Endothelial cell of umbilical vein (primary cell): ENCODE results near the gene LRRC61. TPM values are rescaled to one million over a fixed set of nuclear protein-coding genes. Genes with fewer than 3 reads are reported as not detected.

Experiments used
- BruUV-seq: library from RNA; stranded (reverse); fragments of 400-500 nt; replicated peaks from 2 replicates; lab custom pipeline; 2021; lab: Mats Ljungman, UMichigan
- CTCF ChIA-PET: fragments of 300-600, 350-600 bp; sonication (Branson Sonifier 250); formaldehyde crosslinking; loops from one replicate; lab custom pipeline; 2021; ENCODE audit warnings: antibody characterized with exemption, inconsistent platforms; lab: Charles Lee
- POLR2A ChIA-PET: fragments of 300-600, 350-600 bp; sonication (Branson Sonifier 250); formaldehyde crosslinking; loops from one replicate; lab custom pipeline; 2021; ENCODE audit warnings: antibody characterized with exemption, inconsistent platforms; lab: Charles Lee
- DNase-seq: peaks from one replicate; pipeline ENCODE4 v3.0.0-alpha.2; 2011; ENCODE audit warnings: low read depth, low spot score
- FAIRE-seq: peaks from 2 replicates; lab custom pipeline; 2011; peaks lifted over from hg19 to GRCh38; lab: Jason Lieb, UNC
- H2AFZ ChIP-seq: 2 replicates; pipeline ENCODE4 v1.6.0; 2012; ENCODE audit warnings: low read depth, low read length, control low read depth, inconsistent platforms
- H3K27ac ChIP-seq: 2 replicates; pipeline ENCODE4 v1.5.1; 2011; ENCODE audit warnings: low read depth, mild to moderate bottlenecking, control low read depth, low read length, moderate library complexity; ENCODE audit not compliant: insufficient read depth
- H3K27me3 ChIP-seq, 2 experiments: 2 replicates each; pipeline versions ENCODE4 v1.6.0 to v1.6.1; 2011; ENCODE audit warnings: low read length in 2 of 2, mixed read lengths in 1 of 2; ENCODE audit not compliant: control insufficient read depth in 2 of 2, insufficient read depth in 2 of 2
- H3K36me3 ChIP-seq, 2 experiments: 2 replicates in 1 of 2; 3 replicates in 1 of 2; pipeline ENCODE4 v1.5.1; 2011; ENCODE audit warnings: low read length in 2 of 2, mild to moderate bottlenecking in 1 of 2, moderate library complexity in 1 of 2; ENCODE audit not compliant: control insufficient read depth in 2 of 2, insufficient read depth in 2 of 2; ENCODE audit errors: extremely low read depth in 1 of 2
- H3K4me1 ChIP-seq: 3 replicates; pipeline ENCODE4 v1.5.1; 2011; ENCODE audit warnings: mild to moderate bottlenecking, low read length; ENCODE audit not compliant: control insufficient read depth, insufficient read depth; ENCODE audit errors: extremely low read depth
- H3K4me2 ChIP-seq: 2 replicates; pipeline ENCODE4 v1.6.1; 2011; ENCODE audit warnings: low read length, control low read depth, mixed read lengths; ENCODE audit not compliant: insufficient read depth
- H3K4me3 ChIP-seq, 3 experiments: fragments of 200-600 bp in 1 of 3; sonication (generic), shearing (Covaris generic) in 1 of 3; replicated peaks in 1 of 3; 2 replicates each; pipeline ENCODE4 v1.5.1; 2011 to 2016; ENCODE audit warnings: control low read depth in 3 of 3, low read length in 3 of 3, mild to moderate bottlenecking in 2 of 3, inconsistent platforms in 1 of 3, low read depth in 1 of 3, moderate library complexity in 1 of 3; ENCODE audit not compliant: insufficient read depth in 1 of 3
- H3K79me2 ChIP-seq: 2 replicates; pipeline ENCODE4 v1.6.0; 2012; ENCODE audit warnings: low read length, inconsistent platforms; ENCODE audit not compliant: control insufficient read depth, insufficient read depth
- H3K9ac ChIP-seq: replicated peaks from 2 replicates; pipeline ENCODE3; 2011; ENCODE audit warnings: low read length, control low read depth; ENCODE audit not compliant: insufficient read depth; ENCODE audit errors: extremely low read depth
- H3K9me1 ChIP-seq: replicated peaks from 3 replicates; pipeline ENCODE4 v1.6.0; 2011; ENCODE audit warnings: mild to moderate bottlenecking, low read length; ENCODE audit not compliant: control insufficient read depth, insufficient read depth; ENCODE audit errors: extremely low read depth
- H3K9me3 ChIP-seq: replicated peaks from 2 replicates; pipeline ENCODE4 v1.5.1; 2012; ENCODE audit warnings: low read length, inconsistent platforms; ENCODE audit not compliant: control insufficient read depth, insufficient read depth
- H4K20me1 ChIP-seq: replicated peaks from 2 replicates; pipeline ENCODE3; 2011; ENCODE audit warnings: mild to moderate bottlenecking, low read length; ENCODE audit not compliant: control insufficient read depth, insufficient read depth; ENCODE audit errors: extremely low read depth
- CTCF ChIP-seq, 2 donors: IDR thresholded peaks; 1 replicate in 1 of 2; 2 replicates in 1 of 2; pipeline ENCODE4 v1.5.1; 2011; ENCODE audit warnings: low read length in 2 of 2, mild to moderate bottlenecking in 2 of 2, moderate library complexity in 2 of 2, control low read depth in 1 of 2, inconsistent platforms in 1 of 2, low read depth in 1 of 2; ENCODE audit not compliant: insufficient read depth in 1 of 2; ENCODE audit errors: extremely low read depth in 1 of 2
- EZH2 ChIP-seq: IDR thresholded peaks from 2 replicates; pipeline ENCODE4 v1.6.1; 2012; ENCODE audit warnings: borderline replicate concordance, low read depth, mild to moderate bottlenecking, moderate library complexity, low read length, inconsistent platforms; ENCODE audit not compliant: severe bottlenecking
- FOS ChIP-seq: IDR thresholded peaks from 2 replicates; pipeline ENCODE4 v1.6.1; 2011; ENCODE audit warnings: mild to moderate bottlenecking, low read length, moderate library complexity, borderline replicate concordance; ENCODE audit not compliant: insufficient read depth
- GATA2 ChIP-seq: IDR thresholded peaks from 2 replicates; pipeline ENCODE4 v1.7.0; 2011; ENCODE audit warnings: low read depth, mild to moderate bottlenecking, moderate library complexity, mixed read lengths, low read length; ENCODE audit not compliant: insufficient read length, insufficient read depth
- JUN ChIP-seq: IDR thresholded peaks from 2 replicates; pipeline ENCODE4 v1.6.1; 2011; ENCODE audit warnings: borderline replicate concordance, low read depth; ENCODE audit not compliant: insufficient read length, insufficient read depth
- MAX ChIP-seq: IDR thresholded peaks from 2 replicates; pipeline ENCODE4 v1.6.1; 2011; ENCODE audit not compliant: insufficient read depth, insufficient read length
- MYC ChIP-seq: IDR thresholded peaks from one replicate; pipeline ENCODE4 v1.6.1; 2011; ENCODE audit warnings: mild to moderate bottlenecking, low read depth, low read length
- POLR2A ChIP-seq: IDR thresholded peaks from 2 replicates; pipeline ENCODE4 v1.6.1; 2012; ENCODE audit warnings: low read depth, mild to moderate bottlenecking, control low read depth, low read length
- POLR2AphosphoS5 ChIP-seq: IDR thresholded peaks from 2 replicates; pipeline ENCODE4 v1.6.1; 2012; ENCODE audit warnings: low read depth, mild to moderate bottlenecking, control low read depth, low read length, moderate library complexity; ENCODE audit not compliant: insufficient read depth
- dilution Hi-C: fragments of 300-500 bp; cut with MboI; formaldehyde crosslinking; loops from one replicate; pipeline ENCODE4 v1.15.0; 2019; ENCODE audit warnings: low sequenced_read_pairs; ENCODE audit not compliant: extremely low pct_ligation_motif_present
- intact Hi-C: fragments of 100-400 bp; cut with micrococcal nuclease; formaldehyde crosslinking; loops from one replicate; pipeline ENCODE4 v1.10.0; 2022
- polyA plus RNA-seq, 4 experiments: library from polyadenylated mRNA; depleted of rRNA in 3 of 4; stranded (reverse) in 3 of 4; unstranded in 1 of 4; fragments of >200 nt; gene quantifications; 2 replicates each; pipeline versions ENCODE4 v1.2.1 to v1.2.3, GENCODE V29; 2011 to 2012; ENCODE audit warnings: missing spikeins in 1 of 4
- total RNA-seq: library from RNA; stranded (reverse); gene quantifications from 2 replicates; pipeline ENCODE4 v1.2.3, GENCODE V29; 2021

The LRRC61 gene
- total and polyA plus RNA-seq, 2 donors (not counting 3 experiments of a cell fraction or from before 2014, with no cell fraction given) = 0.72 TPM; not detected in 1

GRCh38 chr7:150313367-150313809, 9.8 kb upstream of the LRRC61 start:
- peaks cover 2 to 5% of the 10 kb centered on the region in 2 experiments for H3K27me3 ChIP-seq
- ChIA-PET POLR2A (no interaction called here), CTCF (interaction anchor here (1.4 kb wide), 1 partner anchor 42 kb away, joined by 3 read pairs; no protein-coding TSS in a partner anchor)
- H3K27ac ChIP-seq = no peak overlapping the region
- H3K9me1 ChIP-seq = no peaks in the 10 kb centered on the region
- no peaks in the 10 kb centered on the region for H3K9me3 ChIP-seq
- peaks cover 4% of the 10 kb centered on the region for H3K4me1 ChIP-seq
- no peak overlapping the region for H3K4me2 ChIP-seq
- dilution Hi-C loops = no loop called here
- no peak for FAIRE-seq
- no peak overlapping the region for H3K9ac ChIP-seq
- H3K79me2 ChIP-seq = no peaks in the 10 kb centered on the region
- intact Hi-C loops = no loop called here
- no peak overlapping the region for H2AFZ ChIP-seq
- no peak for DNase-seq
- no peak overlapping the region for H3K4me3 ChIP-seq
- no TSS peak for BruUV-seq
- TF ChIP-seq MAX (no peak), JUN (no peak), FOS (no peak), POLR2AphosphoS5 (no peak), POLR2A (no peak), MYC (no peak), EZH2 (no peak), CTCF (IDR thresholded peaks at IDR 0.05; ENCODE audit: extremely low read depth in 1 of 2, insufficient read depth in 1 of 2, low read depth in 1 of 2, low read length in 2 of 2) (no peak), GATA2 (no peak)
- no peaks in the 10 kb centered on the region for H4K20me1 ChIP-seq
- H3K36me3 ChIP-seq = no peaks in the 10 kb centered on the region
